GM12874 (cell line): Measurements from ENCODE around the gene ETHE1.

Experiments used
- TF ChIP-seq, protein P1 (sequence below): IDR thresholded peaks from 2 replicates; pipeline ENCODE4 v1.5.1; 2011; ENCODE audit warnings: low read depth, mild to moderate bottlenecking, control low read depth, low read length, moderate library complexity; ENCODE audit not compliant: insufficient read depth

Gene ETHE1

DNA sequence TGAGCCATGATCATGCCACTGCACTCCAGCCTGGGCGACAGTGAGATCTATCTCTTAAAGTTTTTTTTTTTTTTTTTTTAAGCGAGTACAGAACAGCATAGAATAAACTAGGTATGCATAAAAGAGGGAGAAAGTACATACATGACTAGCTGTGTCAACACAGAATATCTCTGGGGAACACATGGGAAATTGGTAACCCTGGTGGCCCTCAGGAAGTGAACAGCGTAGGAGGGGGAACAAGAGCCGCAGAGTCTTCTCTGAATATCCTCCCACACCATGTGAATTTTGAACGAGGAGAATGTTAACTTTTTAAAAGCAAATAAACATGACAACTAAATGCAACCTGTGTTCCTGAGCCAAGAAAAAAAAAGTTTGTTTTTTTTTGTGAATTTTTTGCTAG lies 37.7 kb downstream of the ETHE1 start:
- TF ChIP-seq, protein P1, sequence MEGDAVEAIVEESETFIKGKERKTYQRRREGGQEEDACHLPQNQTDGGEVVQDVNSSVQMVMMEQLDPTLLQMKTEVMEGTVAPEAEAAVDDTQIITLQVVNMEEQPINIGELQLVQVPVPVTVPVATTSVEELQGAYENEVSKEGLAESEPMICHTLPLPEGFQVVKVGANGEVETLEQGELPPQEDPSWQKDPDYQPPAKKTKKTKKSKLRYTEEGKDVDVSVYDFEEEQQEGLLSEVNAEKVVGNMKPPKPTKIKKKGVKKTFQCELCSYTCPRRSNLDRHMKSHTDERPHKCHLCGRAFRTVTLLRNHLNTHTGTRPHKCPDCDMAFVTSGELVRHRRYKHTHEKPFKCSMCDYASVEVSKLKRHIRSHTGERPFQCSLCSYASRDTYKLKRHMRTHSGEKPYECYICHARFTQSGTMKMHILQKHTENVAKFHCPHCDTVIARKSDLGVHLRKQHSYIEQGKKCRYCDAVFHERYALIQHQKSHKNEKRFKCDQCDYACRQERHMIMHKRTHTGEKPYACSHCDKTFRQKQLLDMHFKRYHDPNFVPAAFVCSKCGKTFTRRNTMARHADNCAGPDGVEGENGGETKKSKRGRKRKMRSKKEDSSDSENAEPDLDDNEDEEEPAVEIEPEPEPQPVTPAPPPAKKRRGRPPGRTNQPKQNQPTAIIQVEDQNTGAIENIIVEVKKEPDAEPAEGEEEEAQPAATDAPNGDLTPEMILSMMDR = no peak

DNA sequence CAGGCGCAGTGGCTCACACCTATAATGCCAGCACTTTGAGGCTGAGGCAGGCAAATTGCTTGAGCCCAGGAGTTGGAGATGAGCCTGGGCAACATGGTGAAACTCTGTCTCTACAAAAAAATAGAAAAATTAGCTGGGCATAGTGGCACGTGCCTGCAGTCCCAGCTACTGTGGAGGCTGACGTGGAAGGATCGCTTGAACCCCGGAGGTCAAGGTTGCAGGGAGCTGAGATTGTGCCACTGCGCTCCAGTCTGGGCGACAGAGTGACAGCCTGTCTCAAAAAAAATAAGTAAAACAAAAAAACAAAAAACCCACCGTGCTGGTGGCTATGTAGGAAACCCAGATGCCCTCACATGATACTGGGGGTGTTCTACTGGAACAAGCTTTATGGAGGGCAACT lies 38.8 kb downstream of the ETHE1 start:
- TF ChIP-seq, protein P1 = no peak

DNA sequence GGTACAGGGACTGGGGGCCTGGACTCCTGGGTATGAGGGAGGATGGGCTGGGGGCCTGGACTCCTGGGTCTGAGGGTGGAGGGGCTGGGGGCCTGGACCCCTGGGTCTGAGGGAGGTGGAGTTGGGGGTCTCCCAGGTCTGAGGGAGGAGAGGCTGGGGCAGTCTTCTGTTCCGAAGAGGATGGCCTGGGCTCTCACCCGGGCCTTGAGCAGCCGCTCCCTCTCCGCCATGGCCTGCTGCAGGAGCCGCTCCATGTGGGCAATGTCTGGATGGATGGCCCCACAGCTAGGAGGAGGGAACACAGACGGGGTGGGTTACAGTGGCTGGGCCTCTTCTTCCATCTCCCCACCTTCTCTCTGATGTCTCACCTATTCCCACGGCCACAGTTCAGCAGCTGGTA lies 40.6 kb downstream of the ETHE1 start:
- TF ChIP-seq, protein P1 = no peak

DNA sequence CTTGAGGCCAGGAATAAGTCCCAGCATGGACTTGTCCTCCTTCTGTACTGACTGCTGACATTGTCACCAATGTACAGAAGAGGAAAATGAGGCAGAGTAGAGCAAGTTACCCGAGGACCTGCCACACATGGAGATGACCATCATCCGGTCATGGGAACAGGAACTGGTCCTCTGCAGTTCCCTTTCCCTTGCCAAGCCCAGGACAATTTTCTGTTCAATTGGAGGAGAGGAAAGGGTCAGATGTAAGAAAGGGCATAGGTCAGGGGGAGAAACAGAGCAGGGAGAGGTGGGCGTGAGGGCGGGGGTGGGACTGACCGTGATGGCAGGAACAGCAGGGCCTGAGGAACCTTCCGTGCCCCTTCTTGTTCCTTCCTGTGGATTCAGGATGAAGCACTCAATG lies 41.0 kb downstream of the ETHE1 start:
- TF ChIP-seq, protein P1 = no peak

DNA sequence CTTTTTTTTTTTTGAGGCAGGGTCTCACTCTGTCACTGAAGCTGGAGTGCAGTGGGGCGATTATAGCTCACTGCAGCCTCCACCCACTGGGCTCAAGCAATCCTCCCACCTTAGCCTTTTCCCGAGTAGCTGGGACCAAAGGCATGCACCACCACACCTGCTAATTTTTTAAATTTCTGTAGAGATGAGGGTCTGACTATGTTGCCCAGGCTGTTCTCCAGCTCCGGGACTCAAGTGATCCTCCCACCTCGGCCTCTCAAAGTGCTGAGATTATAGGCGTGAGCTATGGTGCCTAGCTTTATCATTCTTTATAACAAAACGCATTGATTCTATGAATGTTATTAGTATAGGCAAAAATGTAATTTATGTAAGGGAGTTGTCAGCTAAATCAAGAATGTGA lies 43.7 kb downstream of the ETHE1 start:
- TF ChIP-seq, protein P1 = no peak

DNA sequence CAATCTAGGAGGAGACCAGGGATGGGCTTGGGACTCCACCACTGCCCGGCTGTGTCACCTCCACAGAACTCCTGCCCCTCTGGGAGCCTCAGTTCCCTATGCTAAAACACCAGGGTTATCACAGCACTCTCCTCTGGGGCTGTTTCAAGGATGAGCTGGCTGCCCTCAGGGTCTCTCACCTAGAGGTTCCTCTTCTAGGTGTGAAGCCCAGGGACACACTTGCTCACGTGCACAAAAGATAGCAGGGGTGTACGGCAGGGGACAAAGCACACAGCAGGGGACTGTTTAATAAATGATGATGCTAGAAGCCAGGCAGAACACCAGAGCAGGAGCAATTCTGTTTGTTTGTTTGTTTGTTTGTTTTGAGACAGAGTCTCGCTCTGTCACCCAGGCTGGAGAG lies 44.8 kb downstream of the ETHE1 start:
- TF ChIP-seq, protein P1 = no peak

DNA sequence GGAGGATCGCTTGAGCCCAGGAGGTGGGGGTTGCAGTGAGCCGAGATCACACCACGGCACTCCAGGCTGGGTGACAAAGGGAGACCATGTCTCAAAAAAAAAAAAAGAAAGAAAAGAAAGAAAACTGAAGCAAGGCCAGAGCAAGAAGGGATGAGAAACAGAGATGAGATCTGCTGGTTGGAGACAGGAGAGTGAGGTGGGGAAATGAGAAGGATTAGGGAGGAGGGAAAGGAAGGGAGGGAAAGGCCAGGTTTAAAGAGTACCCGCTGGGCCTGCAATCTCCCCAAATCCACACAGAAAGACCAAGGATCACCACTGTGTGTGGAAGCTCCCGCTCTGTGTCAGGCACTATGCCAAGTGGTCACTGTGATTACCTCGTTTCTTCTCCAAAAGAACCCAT lies 45.3 kb downstream of the ETHE1 start:
- TF ChIP-seq, protein P1 = no peak

DNA sequence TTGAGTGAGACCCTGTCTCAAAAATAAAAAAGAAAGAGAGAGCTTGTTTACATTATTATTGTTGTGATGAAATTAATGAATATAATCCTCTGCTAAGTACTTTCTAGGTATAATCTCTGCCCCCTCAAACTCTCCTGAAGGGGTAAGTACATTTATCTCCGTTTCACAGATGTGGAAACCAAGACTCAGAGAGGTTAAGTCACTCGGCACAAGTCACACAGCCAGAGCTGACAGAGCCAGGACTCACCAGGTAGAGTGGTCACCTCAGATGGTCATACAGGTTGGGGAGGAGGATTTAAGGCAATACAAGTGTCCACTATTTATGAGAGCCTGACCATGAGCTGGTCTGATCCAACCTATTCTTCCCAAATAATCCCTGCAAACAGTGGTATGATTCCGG lies 46.4 kb downstream of the ETHE1 start:
- TF ChIP-seq, protein P1 = no peak
